Memory B cell (primary cell): ENCODE data around the gene SLC5A1.
"Not testable (repeated sequence)": the region's sequence is repeated elsewhere in the genome, so short reads cannot be mapped to it uniquely, and the experiment has no call there.

Experiments
- ATAC-seq: fragments of 150-1000 bp; cut with Tn5 transposase; 2 replicates; pipeline ENCODE4 v1.10.0; 2021; ENCODE audit warnings: low read depth, mild to moderate bottlenecking, moderate library complexity
- DNase-seq, 2 donors: peaks; one replicate each; pipeline ENCODE4 v3.0.0; 2022; ENCODE audit warnings: low spot score in 2 of 2
- H3K27ac Mint-ChIP-seq: one replicate; pipeline ENCODE4 v1.8.0; 2022; ENCODE audit warnings: mild to moderate bottlenecking, moderate library complexity, mixed read lengths
- H3K27me3 Mint-ChIP-seq: one replicate; pipeline ENCODE4 v1.8.0; 2022; ENCODE audit warnings: mixed read lengths
- H3K36me3 Mint-ChIP-seq: one replicate; pipeline ENCODE4 v1.8.0; 2022; ENCODE audit warnings: mild to moderate bottlenecking, mixed read lengths
- H3K4me1 Mint-ChIP-seq: one replicate; pipeline ENCODE4 v1.8.0; 2022; ENCODE audit warnings: mixed read lengths
- H3K4me3 Mint-ChIP-seq: one replicate; pipeline ENCODE4 v1.8.0; 2022; ENCODE audit warnings: mild to moderate bottlenecking, moderate library complexity, mixed read lengths
- H3K9me3 Mint-ChIP-seq: one replicate; pipeline ENCODE4 v1.8.0; 2022; ENCODE audit warnings: mixed read lengths

SLC5A1 gene

DNA sequence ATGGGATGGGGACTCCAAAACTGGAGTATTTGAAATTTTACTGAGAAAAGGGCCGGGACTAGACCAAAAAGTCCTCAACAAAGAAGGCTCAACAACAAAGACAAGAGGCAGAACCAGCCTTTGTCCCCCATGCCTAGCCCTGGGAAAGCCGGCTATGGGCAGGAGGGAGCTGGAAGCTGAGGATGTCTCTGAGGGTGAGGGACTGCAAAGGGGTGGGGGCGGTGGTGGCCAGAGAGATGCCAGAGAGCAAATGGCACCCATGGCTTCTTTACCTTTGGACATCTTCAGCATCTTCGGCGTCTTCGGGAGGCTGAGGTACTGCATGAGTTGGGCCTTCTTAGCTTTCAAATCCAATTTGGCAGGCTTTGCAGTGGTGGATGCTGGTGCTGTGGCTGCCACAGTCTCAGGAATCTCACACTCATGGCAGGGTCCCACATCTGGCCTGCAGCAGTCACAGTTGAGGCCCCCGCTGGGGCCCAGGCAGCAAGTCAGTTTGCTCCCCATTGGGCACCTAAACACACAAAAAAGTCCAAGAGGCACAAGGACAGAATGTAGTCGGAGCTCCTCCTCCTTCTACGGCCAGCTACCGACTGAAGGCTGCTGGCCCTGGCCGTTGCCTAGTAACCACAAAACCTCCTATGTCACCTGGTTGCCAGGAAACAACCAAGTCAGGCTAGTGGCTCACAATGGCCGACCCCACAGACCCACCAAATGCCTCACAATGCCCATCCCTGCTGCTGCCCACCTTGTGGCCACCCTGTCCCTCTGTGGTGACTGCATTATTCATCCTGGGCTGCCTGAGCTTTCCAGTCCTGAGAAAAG, 115.9 kb downstream of the SLC5A1 start, which contains the start of gene C22orf42:
TSS of gene C22orf42 (minus strand) at position 592 of the 822 bp plus-strand sequence. CDS start at position 504, 88 bp downstream.
- H3K36me3 Mint-ChIP-seq = no peaks in the 10 kb centered on the region
- ATAC-seq (no peak), DNase-seq (no peak)
- H3K27me3 Mint-ChIP-seq = peaks cover 11% of the 10 kb centered on the region
- H3K4me1 Mint-ChIP-seq = no peaks in the 10 kb centered on the region
- no peaks in the 10 kb centered on the region for H3K9me3 Mint-ChIP-seq
- no peak within 1 kb of the TSS for H3K27ac Mint-ChIP-seq
- no peak within 1 kb of the TSS for H3K4me3 Mint-ChIP-seq

GRCh38 chr22:32160411-32160810, 117.3 kb downstream of the SLC5A1 start:
- DNase-seq, H3K9me3 Mint-ChIP-seq, H3K4me1 Mint-ChIP-seq, H3K4me3 Mint-ChIP-seq, H3K27ac Mint-ChIP-seq, H3K36me3 Mint-ChIP-seq, ATAC-seq: not testable (repeated sequence)
- H3K27me3 Mint-ChIP-seq = peaks cover 12% of the 10 kb centered on the region
